HG02588 (cell line): Measurements from ENCODE around the gene TIRAP.
"Not testable (repeated sequence)": the region's sequence is repeated elsewhere in the genome, so short reads cannot be mapped to it uniquely, and the experiment has no call there.

Experiments used
- ATAC-seq: cut with Tn5 transposase; IDR thresholded peaks from one replicate; pipeline ENCODE4 v1.9.1; 2021; ENCODE audit warnings: mild to moderate bottlenecking, moderate library complexity; ENCODE audit not compliant: unreplicated experiment

TIRAP gene

DNA sequence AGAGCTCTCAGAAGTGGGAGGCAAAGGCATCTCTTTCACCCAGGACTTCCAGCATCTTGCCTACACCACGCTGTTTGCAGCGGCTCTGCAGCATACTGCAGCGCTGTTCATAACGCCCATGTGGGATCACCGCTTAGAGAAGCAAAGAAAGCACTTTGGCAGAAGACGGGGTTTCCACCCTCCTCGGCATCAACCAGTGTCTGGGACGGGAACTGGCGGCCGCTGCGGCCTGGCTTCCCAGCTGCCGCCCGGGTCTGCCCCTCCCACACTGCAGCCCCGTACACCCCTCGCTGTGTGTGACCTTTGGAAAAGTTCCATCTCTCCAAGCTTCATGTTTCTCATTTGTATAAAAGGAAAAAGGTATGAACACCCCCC lies 545 bp upstream of the TIRAP start:
- no peak for ATAC-seq

DNA sequence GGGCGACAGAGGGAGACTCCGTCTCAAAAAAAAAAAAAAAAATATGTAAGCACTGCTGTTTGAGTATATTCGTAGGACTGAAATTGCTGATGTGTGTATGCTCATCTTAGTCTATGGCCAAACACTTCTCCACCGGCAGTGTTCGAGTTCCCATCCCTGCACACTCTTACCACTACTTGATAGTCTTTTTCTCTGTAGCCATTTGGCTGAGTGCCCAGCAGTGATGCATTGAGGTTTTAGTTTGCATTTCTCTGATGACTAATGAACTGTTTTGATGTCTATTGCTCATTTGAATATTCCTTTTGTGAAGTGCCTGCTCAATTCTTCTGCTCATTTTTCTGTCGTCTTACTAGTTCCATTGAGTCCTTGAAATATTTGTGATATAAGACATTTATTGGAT lies 1.9 kb downstream of the TIRAP start:
- peak; percentile 41 for ATAC-seq

DNA sequence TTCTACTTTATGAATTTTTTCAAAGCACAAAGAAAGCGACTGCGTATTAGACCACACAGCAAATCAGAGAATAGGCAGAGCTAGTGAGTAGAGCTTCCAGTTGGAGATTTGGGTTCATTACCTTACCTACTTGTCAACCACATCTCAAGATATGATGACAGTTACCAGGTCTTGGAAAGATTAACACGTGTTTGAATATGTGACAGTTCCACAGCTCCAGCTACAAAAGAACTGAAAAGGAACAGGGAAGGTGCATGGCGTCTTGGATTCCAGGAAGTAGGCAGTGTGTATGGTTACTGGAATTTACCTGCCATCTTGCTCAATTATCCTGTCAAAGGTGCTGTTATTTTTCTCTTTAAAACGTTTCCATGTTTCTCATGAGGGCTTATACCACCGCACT lies 5.3 kb downstream of the TIRAP start:
- no peak for ATAC-seq

DNA sequence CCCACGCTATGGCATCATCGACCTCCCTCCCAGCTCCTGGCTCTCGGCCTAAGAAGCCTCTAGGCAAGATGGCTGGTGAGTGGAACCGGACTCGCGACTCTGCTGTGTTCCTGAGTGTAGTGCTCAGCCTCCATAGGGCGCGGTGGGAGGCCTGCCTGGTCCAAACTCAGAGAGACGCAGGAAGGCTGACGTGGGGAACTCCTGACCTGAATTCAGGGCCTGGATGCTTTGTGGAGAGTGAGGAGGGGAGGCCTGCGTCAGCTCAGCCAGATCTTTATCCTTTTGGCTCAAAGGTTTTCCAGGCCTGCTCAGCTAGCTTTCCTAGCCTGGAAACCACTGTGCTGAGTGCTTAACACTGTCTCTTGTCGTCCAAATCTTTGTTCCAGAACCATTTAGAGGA lies 8.0 kb downstream of the TIRAP start:
- ATAC-seq, result no peak

DNA sequence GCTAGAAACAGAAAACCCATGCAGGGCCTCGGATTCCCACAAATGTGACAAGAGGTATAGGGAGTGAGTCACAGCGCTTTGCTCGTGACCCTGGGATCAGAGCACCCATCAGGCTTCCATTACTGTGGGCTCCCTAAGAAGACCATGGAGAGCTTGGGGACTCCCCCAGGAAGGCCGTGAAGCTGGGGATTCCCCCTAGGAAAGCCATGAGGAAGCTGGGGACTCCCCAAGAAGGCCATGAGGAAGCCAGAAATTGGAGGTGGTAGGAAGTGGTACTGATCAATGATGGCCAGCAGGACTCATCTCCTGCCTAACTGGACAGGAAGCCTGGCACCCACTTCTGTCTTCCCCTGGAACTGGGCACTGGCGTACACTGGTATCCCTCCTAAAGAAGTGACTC lies 10.8 kb downstream of the TIRAP start:
- ATAC-seq, result peak; percentile 65

DNA sequence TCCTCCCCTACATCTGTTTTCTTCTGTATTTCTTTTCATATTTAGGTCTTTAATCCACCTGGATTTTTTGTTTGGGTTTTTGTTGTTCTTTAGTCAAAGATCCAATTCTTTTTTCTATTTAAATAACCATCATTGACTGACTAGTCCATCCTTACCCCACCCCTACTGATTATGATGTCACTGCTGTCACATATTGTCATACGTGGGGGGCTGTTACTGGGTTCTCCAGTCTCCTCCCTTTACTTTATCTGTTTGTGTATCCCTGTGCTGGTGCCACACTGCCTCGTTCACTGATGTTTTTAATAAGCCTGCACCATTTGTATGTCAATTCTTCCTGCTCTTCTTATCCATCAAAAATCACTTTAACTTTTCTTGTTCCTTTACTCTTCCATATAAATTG lies 14.1 kb downstream of the TIRAP start:
- no peak for ATAC-seq

DNA sequence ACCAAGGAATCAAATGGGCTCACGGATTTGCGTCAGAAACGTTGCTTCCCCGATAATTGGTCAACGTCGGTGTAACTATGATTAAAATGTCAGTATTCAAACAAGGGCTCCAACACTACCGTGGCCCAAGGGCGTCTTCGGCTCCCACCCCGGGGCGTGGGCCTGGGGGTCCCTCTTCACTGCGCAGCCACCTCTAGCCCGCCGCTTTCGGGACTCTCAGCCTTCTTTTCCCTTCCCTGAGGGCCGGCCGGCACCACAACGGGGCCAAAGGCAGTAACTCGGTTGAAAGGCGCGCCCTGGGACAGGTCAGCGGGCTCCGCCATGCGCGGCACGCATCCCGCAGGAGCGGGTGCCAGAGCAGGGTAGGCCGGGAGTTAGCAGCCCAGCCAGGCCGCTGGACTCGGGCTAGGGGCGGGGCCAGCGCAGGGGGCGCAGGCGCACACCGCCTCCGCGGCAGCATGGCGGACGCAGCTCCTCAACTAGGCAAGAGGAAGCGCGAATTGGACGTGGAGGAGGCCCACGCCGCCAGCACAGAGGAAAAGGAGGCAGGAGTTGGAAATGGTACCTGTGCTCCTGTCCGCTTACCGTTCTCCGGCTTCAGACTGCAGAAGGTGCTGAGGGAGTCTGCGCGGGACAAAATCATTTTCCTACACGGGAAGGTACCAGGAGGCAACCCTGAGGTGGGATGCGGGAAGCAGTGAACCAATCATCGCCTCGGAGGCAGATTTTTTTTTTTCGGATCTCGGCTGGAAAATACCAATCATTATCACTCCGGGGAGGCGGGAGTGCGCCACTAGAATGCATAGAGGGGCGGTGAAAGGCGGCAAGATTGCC lies 20.9 kb downstream of the TIRAP start, which contains the start of gene DCPS:
Gene DCPS, plus strand, starts transcription at position 438 of the 834 bp plus-strand sequence. Its CDS starts 21 bp downstream, at position 459.
- peak; percentile 88 for ATAC-seq

DNA sequence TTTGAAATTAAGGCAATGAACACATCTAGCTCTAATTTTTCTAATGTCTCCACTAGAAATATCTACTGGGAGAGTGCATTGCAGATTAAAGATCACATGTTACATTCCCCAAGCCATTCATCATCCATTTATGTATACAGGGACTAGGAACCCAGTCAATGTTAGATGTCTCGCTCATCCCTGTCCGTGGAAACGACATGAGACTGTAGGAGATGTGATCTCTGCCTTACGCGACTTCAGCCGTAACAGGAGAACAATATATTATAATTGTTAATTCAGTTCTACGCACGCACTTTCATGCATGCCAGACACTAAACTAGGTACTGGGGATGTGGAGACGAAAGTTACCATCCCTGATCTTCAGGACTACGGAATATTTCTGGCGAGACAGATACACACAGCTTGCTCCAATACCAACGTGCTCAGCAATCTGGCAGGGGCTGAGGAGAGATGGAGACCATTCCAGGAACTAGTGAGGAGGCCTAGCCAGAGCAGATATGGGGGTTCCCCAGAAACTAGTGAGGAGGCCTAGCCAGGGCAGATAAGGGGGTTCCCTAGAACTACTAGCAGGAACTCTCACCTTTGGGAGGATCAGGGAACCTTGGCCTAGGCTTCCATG lies 21.7 kb downstream of the TIRAP start:
- peak; percentile 26 for ATAC-seq

DNA sequence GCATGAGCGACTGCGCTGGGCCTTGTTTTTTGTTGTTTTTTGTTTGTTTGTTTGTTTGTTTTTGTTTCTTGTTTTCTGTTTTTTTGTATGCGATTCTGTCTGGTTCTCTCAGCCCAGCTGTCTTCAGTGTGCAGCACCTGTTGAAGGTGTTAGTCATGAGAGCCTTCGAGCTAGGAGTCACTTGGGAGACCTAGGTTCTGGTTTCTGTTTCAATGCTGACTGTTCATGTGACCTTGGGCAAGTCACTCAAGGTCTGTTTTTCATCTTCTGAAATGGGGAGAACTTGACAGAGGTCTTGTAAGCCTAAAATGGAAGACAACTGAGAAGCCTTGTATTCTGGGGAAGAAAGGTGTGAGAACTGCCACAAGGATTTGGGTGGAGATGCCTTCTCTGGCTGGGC lies 22.8 kb downstream of the TIRAP start:
- ATAC-seq, result peak; percentile 57

DNA sequence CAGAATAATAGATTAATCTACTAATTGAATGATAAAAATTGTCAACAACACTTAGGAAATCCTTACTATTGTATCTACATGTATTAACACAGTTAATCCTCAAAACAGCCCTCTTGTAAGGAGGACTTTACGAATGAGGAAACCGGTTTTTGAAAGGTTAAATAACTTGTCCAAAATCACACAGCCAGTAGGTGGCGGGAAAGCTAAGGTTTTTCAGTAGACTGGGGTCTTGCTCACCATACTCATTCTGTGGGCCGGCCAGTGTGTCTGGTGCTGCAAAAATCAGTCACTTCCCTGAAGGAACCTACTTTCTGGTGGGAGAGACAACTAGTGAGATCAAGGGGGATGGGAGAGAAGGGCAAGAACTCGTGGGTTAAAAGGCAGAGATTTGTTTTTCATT lies 24.8 kb downstream of the TIRAP start:
- no peak for ATAC-seq

DNA sequence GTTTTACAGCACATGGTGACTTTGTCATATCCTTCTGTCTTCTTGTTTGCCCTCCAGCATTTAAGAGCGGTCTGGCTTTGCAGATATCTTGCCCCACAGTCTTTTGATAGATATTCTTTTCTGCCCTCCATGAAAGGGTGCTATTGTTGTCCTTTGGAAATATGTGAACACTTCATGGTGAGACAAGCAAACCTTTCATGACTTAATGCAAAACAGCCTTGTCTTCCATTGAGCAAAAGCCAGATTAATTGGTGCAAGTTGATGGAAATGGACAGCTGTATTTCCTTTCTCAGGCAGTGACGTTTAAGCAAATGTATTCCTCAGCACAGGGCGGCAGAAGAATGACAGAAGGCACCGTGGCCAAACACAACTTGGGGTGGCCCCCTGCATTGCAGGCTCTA lies 25.4 kb downstream of the TIRAP start:
- no peak for ATAC-seq

DNA sequence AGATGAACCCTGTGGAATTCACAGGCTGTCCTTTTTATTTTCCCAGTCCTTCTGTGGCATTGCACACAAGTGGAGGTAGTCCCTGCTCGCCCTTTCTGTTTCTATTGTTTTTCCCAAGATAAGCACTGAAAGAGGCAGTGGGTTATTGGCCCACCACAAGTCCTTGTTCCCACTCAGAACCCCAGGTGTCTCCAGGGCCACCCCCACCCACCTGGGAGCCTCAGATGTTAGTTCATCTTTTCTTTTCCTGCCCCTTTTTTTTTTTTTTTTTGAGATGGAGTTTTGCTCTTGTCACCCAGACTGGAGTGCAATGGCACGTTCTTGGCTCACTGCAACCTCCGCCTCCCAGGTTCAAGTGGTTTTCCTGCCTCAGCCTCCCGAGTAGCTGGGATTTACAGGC lies 25.9 kb downstream of the TIRAP start:
- ATAC-seq, result not testable (repeated sequence)

DNA sequence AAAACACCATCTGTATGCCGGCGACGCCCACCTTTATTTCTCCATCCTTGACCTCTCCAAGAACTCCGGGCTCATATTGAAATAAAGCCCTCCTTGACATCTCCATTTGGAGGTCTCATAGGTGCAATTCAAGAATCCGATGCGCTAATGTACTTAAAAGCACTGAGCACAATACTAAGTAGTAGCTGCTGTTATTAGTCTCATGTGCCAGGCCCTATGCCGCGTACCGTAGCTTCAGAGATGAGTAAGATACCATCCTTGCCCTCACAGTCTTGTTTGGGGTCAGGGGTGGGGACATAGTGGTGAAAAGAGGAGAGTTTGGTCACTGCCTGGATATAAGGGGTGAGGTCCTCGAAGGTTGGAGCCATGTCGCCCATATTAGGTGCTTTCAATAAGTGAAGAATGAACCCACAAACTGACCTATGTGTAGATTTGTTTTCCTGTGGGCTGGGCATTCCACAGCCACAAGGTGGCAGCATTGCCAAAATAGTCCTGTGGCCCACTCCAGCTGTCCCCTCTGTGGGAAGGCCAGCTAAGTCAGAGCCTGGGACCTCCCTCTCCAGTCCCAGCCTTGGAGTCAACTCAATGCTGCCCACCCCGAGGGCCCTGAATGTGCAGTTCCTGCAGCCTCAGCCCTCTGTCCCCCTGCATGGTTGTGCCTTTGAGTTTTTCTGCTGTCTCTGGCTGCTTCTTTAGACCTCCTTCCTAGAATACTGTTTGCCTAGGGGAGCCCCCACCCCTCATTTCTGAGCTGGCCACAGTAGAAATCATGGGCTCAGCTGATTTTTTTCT lies 27.5 kb downstream of the TIRAP start:
- ATAC-seq, result peak; percentile 38

DNA sequence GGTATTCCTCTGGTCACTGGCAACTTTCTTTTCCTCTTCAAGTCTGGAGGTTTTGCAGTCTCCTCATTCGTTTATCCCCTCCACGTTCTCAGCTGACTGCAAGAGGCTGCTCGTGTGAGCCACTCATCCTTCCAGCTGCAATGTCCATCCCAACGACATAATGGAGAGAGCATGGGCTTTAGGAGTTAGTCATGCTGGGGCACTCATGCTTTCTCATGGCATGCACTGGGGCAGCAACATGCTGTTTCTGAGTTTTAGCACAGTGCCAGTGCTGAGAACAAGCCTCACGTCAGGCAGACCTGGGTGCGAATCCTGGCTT lies 28.1 kb downstream of the TIRAP start:
- no peak for ATAC-seq

DNA sequence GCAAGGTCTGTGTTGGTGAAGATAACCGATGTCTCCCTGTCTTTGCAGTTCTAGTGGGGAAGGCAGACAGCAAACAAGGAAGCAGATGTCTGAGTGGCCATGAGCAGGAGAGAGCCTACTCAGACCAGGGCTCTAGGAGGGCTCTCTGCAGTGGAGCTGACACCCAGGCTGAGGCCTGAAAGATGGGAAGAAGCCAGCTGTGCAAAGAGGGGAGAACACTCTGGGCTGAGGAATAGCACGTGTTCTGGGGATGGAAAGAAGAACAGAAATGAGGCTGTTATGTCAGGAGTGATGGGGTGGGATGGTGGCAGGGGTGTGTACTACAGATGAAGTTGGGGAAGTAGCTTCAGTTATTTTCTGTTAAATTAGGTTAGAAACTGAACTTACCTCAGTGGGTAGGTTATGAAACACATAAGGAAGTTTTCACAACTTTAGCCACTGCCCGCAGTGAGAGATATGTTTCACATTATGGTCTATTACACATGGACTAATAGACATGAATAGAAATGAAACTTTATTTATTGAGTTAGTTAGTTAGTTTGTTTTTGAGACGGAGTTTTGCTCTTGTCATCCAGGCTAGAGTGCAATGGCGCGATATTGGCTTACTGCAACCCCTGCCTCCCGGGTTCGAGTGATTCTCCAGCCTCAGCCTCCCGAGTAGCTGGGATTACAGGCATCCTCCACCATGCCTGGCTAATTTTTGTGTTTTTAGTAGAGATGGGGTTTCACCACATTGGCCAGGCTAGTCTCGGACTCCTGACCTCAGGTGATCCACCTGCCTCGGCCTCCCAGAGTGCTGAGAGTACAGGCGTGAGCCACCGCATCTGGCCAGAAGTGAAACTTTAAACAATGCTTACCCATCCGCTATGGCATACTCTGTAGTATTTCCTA lies 28.8 kb downstream of the TIRAP start:
- peak; percentile 74 for ATAC-seq

DNA sequence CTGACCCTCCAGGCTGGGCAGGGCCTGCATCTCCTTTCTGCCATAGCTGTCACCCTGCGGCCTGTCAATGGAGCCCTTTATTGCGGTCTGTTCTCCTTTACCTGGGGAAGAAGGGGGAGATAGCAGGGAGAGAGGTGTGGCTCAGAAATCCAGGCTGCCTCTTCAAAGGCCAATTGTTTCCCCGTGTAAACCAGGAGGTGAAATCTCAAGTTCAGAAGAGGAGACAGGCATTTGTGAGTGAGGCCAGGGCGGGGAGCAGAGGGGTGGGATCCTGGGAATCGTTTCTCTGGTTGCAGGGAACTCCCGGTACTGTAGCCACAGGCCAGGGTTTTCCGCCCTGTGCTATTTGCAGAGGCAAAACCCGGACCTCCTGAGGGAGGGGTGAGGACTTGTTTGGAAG lies 30.1 kb downstream of the TIRAP start:
- ATAC-seq, result no peak

DNA sequence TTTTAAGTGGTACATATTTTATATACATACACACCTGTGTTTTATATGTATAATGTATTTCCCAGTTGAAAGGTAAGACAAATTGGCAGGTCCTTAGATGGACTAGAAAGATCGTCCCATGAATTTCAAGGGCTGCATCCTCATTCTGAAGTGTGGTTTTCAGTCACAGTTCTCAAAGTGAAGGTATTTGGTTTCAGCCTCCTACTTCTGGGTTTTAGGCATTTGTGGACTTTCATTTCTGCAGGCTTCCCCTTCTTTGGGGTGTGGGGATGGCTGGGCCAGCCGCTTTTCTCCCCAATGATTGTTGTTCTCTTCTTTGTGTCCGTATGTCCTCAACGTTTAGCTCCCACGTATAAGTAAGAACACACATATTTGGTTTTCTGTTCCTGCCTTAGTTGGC lies 30.9 kb downstream of the TIRAP start:
- ATAC-seq, result no peak

DNA sequence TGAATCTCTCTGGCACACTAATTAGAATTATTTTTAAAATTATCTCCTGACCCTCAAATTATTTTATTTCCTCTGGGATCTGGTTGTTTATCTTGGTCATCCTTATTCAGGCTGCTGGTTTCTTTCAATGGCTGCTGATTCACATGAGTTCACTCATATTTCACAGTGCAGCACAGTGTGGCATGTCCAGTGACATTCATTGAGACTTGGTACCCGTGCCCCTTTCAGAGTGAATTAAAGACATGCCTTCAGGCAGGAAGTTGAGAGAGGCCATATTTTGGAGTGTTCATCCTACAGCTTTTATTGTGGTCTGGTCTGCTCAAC lies 34.5 kb downstream of the TIRAP start:
- ATAC-seq, result no peak

DNA sequence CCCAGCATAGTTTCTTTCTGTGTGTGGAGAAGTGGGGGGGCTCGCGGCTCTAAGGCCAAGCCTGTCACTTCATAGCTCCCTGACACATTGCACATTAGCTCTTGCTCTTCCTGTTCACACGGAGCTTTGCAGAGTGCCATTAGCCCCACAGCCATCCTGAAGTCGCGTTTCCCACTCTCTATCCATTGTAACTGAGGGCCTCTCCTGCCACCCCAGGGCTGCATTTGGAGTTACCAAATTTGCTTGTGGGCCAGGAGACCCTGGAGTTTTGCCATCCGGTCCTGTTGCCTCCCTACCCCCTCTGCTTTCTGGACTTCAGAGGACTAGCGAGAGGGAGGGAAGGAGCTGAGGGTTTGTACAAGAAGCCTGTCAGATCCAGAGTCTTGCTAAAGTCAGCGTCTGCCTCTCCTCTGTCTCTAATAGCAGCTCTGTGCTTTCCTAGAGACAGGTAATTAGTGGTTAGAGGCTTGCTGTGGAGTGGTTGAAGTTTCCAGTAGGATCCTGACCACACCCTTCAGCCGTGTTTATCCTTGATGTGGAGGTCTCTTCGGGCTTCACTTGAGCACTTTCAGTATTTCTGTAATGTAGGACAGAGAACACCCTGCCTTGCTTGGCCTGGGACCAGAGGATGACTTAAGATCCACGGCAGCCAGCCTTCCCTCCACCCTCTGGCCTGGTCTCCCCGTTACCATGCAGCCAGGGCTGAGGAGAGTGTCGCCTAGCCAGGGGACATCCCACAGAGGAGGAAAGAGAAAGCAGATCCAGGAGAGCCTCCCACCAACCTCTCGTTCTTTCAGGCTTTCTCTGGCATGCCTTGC lies 35.1 kb downstream of the TIRAP start:
- ATAC-seq, result peak; percentile 13
